ENCODE measurements around the gene NRL. TPM values are rescaled to one million over a fixed set of nuclear protein-coding genes. Genes with fewer than 3 reads are reported as not detected.

NRL gene
- total RNA-seq: 1 to 10 TPM; 2.5 to 5.0 TPM

GRCh38 chr14:24114532-24115421, at the start of gene NRL, which contains the start of gene DCAF11:
Gene NRL, minus strand, starts transcription at chr14:24114949. Its CDS starts 32,101 bp downstream, at chr14:24082848.
Gene DCAF11, plus strand, starts transcription at chr14:24114777. Its CDS starts 818 bp downstream, at chr14:24115595.
- Histone ChIP-seq H3K27ac (peak within 1 kb of the TSS; percentile 95 to 98), H3K27me3 (no peaks in the 10 kb centered on the region), H3K9me3 (no peaks in the 10 kb centered on the region), H3K4me3 (peak within 1 kb of the TSS; percentile 66 to 69), H3K36me3 (peaks cover 28% of the 10 kb centered on the region), H3K4me1 (peaks cover 0 to 22% of the 10 kb centered on the region in 2 donors)
- DNase-seq (ENCODE audit: low spot score): peak; percentile 99
- TF ChIP-seq CTCF (IDR thresholded peaks at IDR 0.05): no peak

- no peak for TF ChIP-seq CTCF (IDR thresholded peaks at IDR 0.05)
- Histone ChIP-seq H3K4me1 (peaks cover 0 to 30% of the 10 kb centered on the region in 2 donors), H3K36me3 (peaks cover 71% of the 10 kb centered on the region), H3K27ac (peak overlapping the region; percentile 96), H3K9me3 (no peaks in the 10 kb centered on the region), H3K4me3 (peak overlapping the region; percentile 62 to 68), H3K27me3 (no peaks in the 10 kb centered on the region)
- no peak for DNase-seq (ENCODE audit: low spot score)
Observed at GRCh38 chr14:24162093-24162492, 47.3 kb upstream of the NRL start.

- H3K4me1 ChIP-seq: peaks cover 0 to 30% of the 10 kb centered on the region in 2 donors
- H3K4me3 ChIP-seq: peak within 1 kb of the TSS; percentile 62 to 68
- peak; percentile 99 for DNase-seq (ENCODE audit: low spot score)
- no peaks in the 10 kb centered on the region for H3K27me3 ChIP-seq
- peak; percentile 90 to 93 for TF ChIP-seq CTCF (IDR thresholded peaks at IDR 0.05)
- peaks cover 71% of the 10 kb centered on the region for H3K36me3 ChIP-seq
- peak within 1 kb of the TSS; percentile 96 for H3K27ac ChIP-seq
- no peaks in the 10 kb centered on the region for H3K9me3 ChIP-seq
Observed at GRCh38 chr14:24160850-24161804, 46.4 kb upstream of the NRL start, which contains the start of gene IRF9. Gene IRF9, plus strand, starts transcription at chr14:24161265. Its CDS starts 880 bp downstream, at chr14:24162145.

GRCh38 chr14:24160499-24160849, 45.7 kb upstream of the NRL start:
- peak overlapping the region; percentile 96 for H3K27ac ChIP-seq
- H3K36me3 ChIP-seq: peaks cover 71% of the 10 kb centered on the region
- no peak for DNase-seq (ENCODE audit: low spot score)
- no peaks in the 10 kb centered on the region for H3K9me3 ChIP-seq
- peaks cover 0 to 30% of the 10 kb centered on the region in 2 donors for H3K4me1 ChIP-seq
- no peaks in the 10 kb centered on the region for H3K27me3 ChIP-seq
- H3K4me3 ChIP-seq: no peak overlapping the region
- no peak for TF ChIP-seq CTCF (IDR thresholded peaks at IDR 0.05)

- Histone ChIP-seq H3K36me3 (peaks cover 71% of the 10 kb centered on the region), H3K9me3 (no peaks in the 10 kb centered on the region), H3K27ac (peak overlapping the region in 1 of 2 donors; percentile 96), H3K4me3 (no peak overlapping the region), H3K4me1 (peaks cover 0 to 30% of the 10 kb centered on the region in 2 donors), H3K27me3 (no peaks in the 10 kb centered on the region)
- TF ChIP-seq CTCF (IDR thresholded peaks at IDR 0.05): no peak
- DNase-seq (ENCODE audit: low spot score): no peak
Observed at GRCh38 chr14:24159777-24160498, 45.2 kb upstream of the NRL start.
